IMR-90 (cell line): ENCODE measurements around the gene LINC00305. TPM values are rescaled to one million over a fixed set of nuclear protein-coding genes. Genes with fewer than 3 reads are reported as not detected.

Experiments used
- ATAC-seq: fragments of 200-7000 bp; cut with Tn5 transposase; 2 replicates; pipeline ENCODE4 v1.9.1; 2020; ENCODE audit warnings: low read depth, mild to moderate bottlenecking, moderate library complexity
- BruUV-seq: library from RNA; stranded (reverse); fragments of 400-500 nt; replicated peaks from 2 replicates; lab custom pipeline; 2021; lab: Mats Ljungman, UMichigan
- CTCF ChIA-PET: fragments of 300-600 bp; formaldehyde crosslinking; extraction: SDS; loops from one replicate; lab custom pipeline; 2021; ENCODE audit warnings: antibody characterized with exemption; lab: Yijun Ruan, JAX
- POLR2A ChIA-PET: fragments of 300-600 bp; sonication (Branson Sonifier 250); formaldehyde crosslinking; loops from one replicate; lab custom pipeline; 2022; ENCODE audit warnings: antibody characterized with exemption; ENCODE audit not compliant: unreplicated experiment; lab: Charles Lee
- DNase-seq: peaks from one replicate; pipeline ENCODE4 v3.0.0; 2013
- H2AFZ ChIP-seq: replicated peaks from 2 replicates; pipeline ENCODE3; 2013; ENCODE audit warnings: low read length, mild to moderate bottlenecking; ENCODE audit not compliant: poor library complexity
- H2AK5ac ChIP-seq: 2 replicates; pipeline ENCODE4 v1.6.1; 2013; ENCODE audit warnings: low read depth, low read length, inconsistent platforms
- H2AK9ac ChIP-seq: replicated peaks from 2 replicates; pipeline ENCODE3; 2013; ENCODE audit warnings: mild to moderate bottlenecking, low read depth, low read length, moderate library complexity; ENCODE audit not compliant: poor library complexity
- H2BK120ac ChIP-seq: 2 replicates; pipeline ENCODE4 v1.6.1; 2013; ENCODE audit warnings: low read depth, low read length, inconsistent platforms
- H2BK15ac ChIP-seq: 3 replicates; pipeline ENCODE4 v1.6.1; 2013; ENCODE audit warnings: low read depth, low read length, inconsistent platforms
- H2BK20ac ChIP-seq: 2 replicates; pipeline ENCODE4 v1.6.1; 2013; ENCODE audit warnings: low read depth, mild to moderate bottlenecking, inconsistent platforms, low read length, moderate library complexity
- H2BK5ac ChIP-seq: 2 replicates; pipeline ENCODE4 v1.6.1; 2013; ENCODE audit warnings: mild to moderate bottlenecking, low read depth, low read length, inconsistent platforms; ENCODE audit not compliant: poor library complexity, severe bottlenecking
- H3K14ac ChIP-seq: replicated peaks from 2 replicates; pipeline ENCODE4 v1.6.1; 2013; ENCODE audit warnings: low read depth, low read length, inconsistent platforms
- H3K18ac ChIP-seq: 2 replicates; pipeline ENCODE4 v1.6.1; 2013; ENCODE audit warnings: low read depth, low read length, control low read depth
- H3K23ac ChIP-seq: 2 replicates; pipeline ENCODE4 v1.6.1; 2013; ENCODE audit warnings: low read depth, low read length, inconsistent platforms
- H3K27ac ChIP-seq: 2 replicates; pipeline ENCODE4 v1.5.1; 2013; ENCODE audit warnings: mild to moderate bottlenecking, control low read depth, low read length; ENCODE audit not compliant: insufficient read depth
- H3K27me3 ChIP-seq: 2 replicates; pipeline ENCODE4 v1.6.1; 2013; ENCODE audit warnings: low read length; ENCODE audit not compliant: control insufficient read depth, insufficient read depth
- H3K36me3 ChIP-seq: 2 replicates; pipeline ENCODE4 v1.6.1; 2013; ENCODE audit warnings: low read length, mixed read lengths; ENCODE audit not compliant: control insufficient read depth, insufficient read depth
- H3K4ac ChIP-seq: 2 replicates; pipeline ENCODE4 v1.6.1; 2013; ENCODE audit warnings: low read depth, low read length, inconsistent platforms
- H3K4me1 ChIP-seq: 2 replicates; pipeline ENCODE4 v1.6.1; 2013; ENCODE audit warnings: low read length, mixed read lengths; ENCODE audit not compliant: control insufficient read depth, insufficient read depth
- H3K4me2 ChIP-seq: 2 replicates; pipeline ENCODE4 v1.6.1; 2013; ENCODE audit warnings: low read depth, mild to moderate bottlenecking, control low read depth, low read length, moderate library complexity
- H3K4me3 ChIP-seq: 2 replicates; pipeline ENCODE4 v1.5.1; 2013; ENCODE audit warnings: low read depth, mild to moderate bottlenecking, control low read depth, low read length, moderate library complexity; ENCODE audit not compliant: insufficient read depth
- H3K56ac ChIP-seq: 2 replicates; pipeline ENCODE4 v1.6.1; 2013; ENCODE audit warnings: low read length, inconsistent platforms; ENCODE audit not compliant: insufficient read depth; ENCODE audit errors: extremely low read depth
- H3K79me1 ChIP-seq, 2 experiments: 2 replicates each; pipeline ENCODE4 v1.6.1; 2013; ENCODE audit warnings: low read length in 2 of 2, inconsistent platforms in 1 of 2, low read depth in 1 of 2
- H3K9ac ChIP-seq: 2 replicates; pipeline ENCODE4 v1.6.1; 2013; ENCODE audit warnings: low read depth, low read length, control low read depth
- H3K9me1 ChIP-seq: 2 replicates; pipeline ENCODE4 v1.6.1; 2013; ENCODE audit warnings: low read length, inconsistent platforms; ENCODE audit not compliant: insufficient read depth
- H3K9me3 ChIP-seq: 2 replicates; pipeline ENCODE4 v1.6.1; 2013; ENCODE audit warnings: low read length; ENCODE audit not compliant: control insufficient read depth, insufficient read depth
- H4K20me1 ChIP-seq: 2 replicates; pipeline ENCODE4 v1.6.1; 2013; ENCODE audit warnings: low read length, inconsistent platforms; ENCODE audit not compliant: insufficient read depth
- H4K5ac ChIP-seq: 2 replicates; pipeline ENCODE4 v1.6.1; 2013; ENCODE audit warnings: mild to moderate bottlenecking, low read depth, low read length, control low read depth
- H4K8ac ChIP-seq, 2 experiments: 2 replicates each; pipeline ENCODE4 v1.6.1; 2013; ENCODE audit warnings: low read depth in 2 of 2, low read length in 2 of 2, control low read depth in 1 of 2, inconsistent platforms in 1 of 2
- H4K91ac ChIP-seq: 2 replicates; pipeline ENCODE4 v1.6.1; 2013; ENCODE audit warnings: low read depth, low read length, inconsistent platforms; ENCODE audit not compliant: insufficient read depth
- BHLHE40 ChIP-seq: fragments of 150-350 bp; IDR thresholded peaks from 2 replicates; pipeline ENCODE4 v1.6.1; 2016; ENCODE audit warnings: mild to moderate bottlenecking, low read depth, low read length
- FOS ChIP-seq: fragments of 150-350 bp; IDR thresholded peaks from 2 replicates; pipeline ENCODE4 v1.6.1; 2016; ENCODE audit warnings: low read depth, low read length
- MAFK ChIP-seq: IDR thresholded peaks from 2 replicates; pipeline ENCODE4 v1.6.1; 2012; ENCODE audit warnings: low read depth, low read length, improper control_type of control experiment
- MXI1 ChIP-seq: IDR thresholded peaks from 2 replicates; pipeline ENCODE4 v1.6.1; 2012; ENCODE audit warnings: low read depth, mild to moderate bottlenecking, low read length, moderate library complexity, borderline replicate concordance
- NFE2L2 ChIP-seq: fragments of 150-350 bp; IDR thresholded peaks from 2 replicates; pipeline ENCODE4 v1.6.1; 2016; ENCODE audit warnings: low read depth, mild to moderate bottlenecking, low read length
- POLR2A ChIP-seq: IDR thresholded peaks from 2 replicates; pipeline ENCODE4 v1.6.1; 2012; ENCODE audit warnings: mild to moderate bottlenecking, low read depth, low read length
- RFX5 ChIP-seq: IDR thresholded peaks from 2 replicates; pipeline ENCODE4 v1.8.0; 2012; ENCODE audit warnings: low read depth, mild to moderate bottlenecking, low read length, moderate library complexity
- SMC3 ChIP-seq: fragments of 150-350 bp; IDR thresholded peaks from 2 replicates; pipeline ENCODE4 v1.6.1; 2016; ENCODE audit warnings: low read depth, mild to moderate bottlenecking, antibody characterized with exemption, low read length, moderate library complexity
- dilution Hi-C: fragments of 300-500 bp; cut with HindIII; formaldehyde crosslinking; loops from one replicate; pipeline ENCODE4 v1.14.3; 2018; ENCODE audit warnings: low sequenced_read_pairs; ENCODE audit not compliant: unreplicated experiment
- in situ Hi-C: fragments of 300-500 bp; cut with MboI; formaldehyde crosslinking; loops from 3 replicates; pipeline ENCODE4 v1.14.3; 2019; ENCODE audit warnings: low sequenced_read_pairs, inconsistent platforms, mixed read lengths
- intact Hi-C: fragments of 100-400 bp; cut with micrococcal nuclease; formaldehyde crosslinking; loops from 2 replicates; pipeline ENCODE4 v1.10.0; 2022
- polyA plus RNA-seq, 3 experiments: library from polyadenylated mRNA; depleted of rRNA; stranded (reverse); fragments of >200 nt; gene quantifications; 2 replicates each; pipeline ENCODE4 v1.2.3, GENCODE V29; 2012; ENCODE audit warnings: low replicate concordance in 1 of 3
- total RNA-seq: library from RNA; depleted of rRNA; stranded (reverse); fragments of >200 nt; gene quantifications from 2 replicates; pipeline ENCODE4 v1.2.3, GENCODE V29; 2012
- TF ChIP-seq, protein P1 (sequence below): fragments of 150-350 bp; IDR thresholded peaks from 2 replicates; pipeline ENCODE4 v1.6.1; 2017; ENCODE audit warnings: mild to moderate bottlenecking, antibody characterized with exemption, low read length, low read depth
- TF ChIP-seq, protein P2 (sequence below): fragments of 150-350 bp; IDR thresholded peaks from 2 replicates; pipeline ENCODE4 v1.6.1; 2016; ENCODE audit warnings: low read depth, mild to moderate bottlenecking, low read length, moderate library complexity, borderline replicate concordance
- TF ChIP-seq, protein P3 (sequence below): conservative IDR thresholded peaks from 2 replicates; pipeline ENCODE4 v1.5.1; 2012; ENCODE audit warnings: mild to moderate bottlenecking, low read depth, low read length, improper control_type of control experiment

LINC00305 gene
- total and polyA plus RNA-seq, 2 of the 4 experiments (the other 2 are of a cell fraction) = not detected

DNA sequence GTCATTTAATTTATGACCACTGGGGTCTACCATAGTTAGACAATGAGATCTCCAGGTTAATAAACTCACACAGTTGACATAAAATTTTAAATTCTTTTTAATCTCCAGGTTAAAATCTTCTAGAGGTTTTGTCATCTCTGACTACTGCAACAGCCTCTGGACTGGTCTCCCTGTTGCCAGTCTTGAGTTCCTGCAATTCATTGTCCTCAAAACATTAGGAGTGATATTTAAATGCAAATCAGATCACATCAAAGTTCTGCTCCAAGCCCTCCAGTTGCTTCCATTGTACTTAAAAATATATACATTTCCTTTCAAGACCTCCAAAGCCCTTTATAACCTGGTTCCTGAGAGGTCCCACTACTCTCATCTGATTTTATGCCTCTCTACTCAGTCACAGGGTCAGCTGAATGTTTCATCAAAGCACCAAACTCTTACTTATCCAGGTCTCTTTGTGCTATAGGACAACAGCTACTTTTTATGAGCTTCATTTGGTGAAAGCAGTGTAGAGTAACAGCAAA lies 18.6 kb upstream of the LINC00305 start:
- Histone ChIP-seq H2BK20ac (no peak overlapping the region), H3K18ac (no peak overlapping the region), H3K36me3 (no peaks in the 10 kb centered on the region), H2AK5ac (no peak overlapping the region), H2AFZ (no peak overlapping the region), H3K4me1 (no peaks in the 10 kb centered on the region), H4K20me1 (no peaks in the 10 kb centered on the region), H3K9ac (no peak overlapping the region), H2BK5ac (no peak overlapping the region), H3K23ac (no peak overlapping the region), H3K56ac (no peak overlapping the region), H3K79me1 (no peaks in the 10 kb centered on the region), H4K8ac (no peak overlapping the region), H2AK9ac (no peak overlapping the region), H3K27ac (no peak overlapping the region), H2BK120ac (no peak overlapping the region), H3K4me2 (no peak overlapping the region), H3K9me1 (no peaks in the 10 kb centered on the region), H3K4me3 (no peak overlapping the region), H4K5ac (no peak overlapping the region), H3K14ac (no peak overlapping the region), H3K9me3 (peaks cover 4% of the 10 kb centered on the region; the same call in 1 of the 2 replicates), H3K4ac (no peak overlapping the region), H3K27me3 (no peaks in the 10 kb centered on the region), H2BK15ac (no peak overlapping the region), H4K91ac (no peak overlapping the region)
- ChIA-PET CTCF (no interaction called here), POLR2A (no interaction called here)
- TF ChIP-seq, protein P1, sequence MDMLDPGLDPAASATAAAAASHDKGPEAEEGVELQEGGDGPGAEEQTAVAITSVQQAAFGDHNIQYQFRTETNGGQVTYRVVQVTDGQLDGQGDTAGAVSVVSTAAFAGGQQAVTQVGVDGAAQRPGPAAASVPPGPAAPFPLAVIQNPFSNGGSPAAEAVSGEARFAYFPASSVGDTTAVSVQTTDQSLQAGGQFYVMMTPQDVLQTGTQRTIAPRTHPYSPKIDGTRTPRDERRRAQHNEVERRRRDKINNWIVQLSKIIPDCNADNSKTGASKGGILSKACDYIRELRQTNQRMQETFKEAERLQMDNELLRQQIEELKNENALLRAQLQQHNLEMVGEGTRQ = no peak
- TF ChIP-seq SMC3 = no peak
- TF ChIP-seq RFX5 = no peak
- TF ChIP-seq POLR2A = no peak
- TF ChIP-seq FOS = no peak
- no peak for TF ChIP-seq NFE2L2
- no peak for TF ChIP-seq MXI1
- TF ChIP-seq, protein P2, sequence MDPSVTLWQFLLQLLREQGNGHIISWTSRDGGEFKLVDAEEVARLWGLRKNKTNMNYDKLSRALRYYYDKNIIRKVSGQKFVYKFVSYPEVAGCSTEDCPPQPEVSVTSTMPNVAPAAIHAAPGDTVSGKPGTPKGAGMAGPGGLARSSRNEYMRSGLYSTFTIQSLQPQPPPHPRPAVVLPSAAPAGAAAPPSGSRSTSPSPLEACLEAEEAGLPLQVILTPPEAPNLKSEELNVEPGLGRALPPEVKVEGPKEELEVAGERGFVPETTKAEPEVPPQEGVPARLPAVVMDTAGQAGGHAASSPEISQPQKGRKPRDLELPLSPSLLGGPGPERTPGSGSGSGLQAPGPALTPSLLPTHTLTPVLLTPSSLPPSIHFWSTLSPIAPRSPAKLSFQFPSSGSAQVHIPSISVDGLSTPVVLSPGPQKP = no peak
- TF ChIP-seq, protein P3, sequence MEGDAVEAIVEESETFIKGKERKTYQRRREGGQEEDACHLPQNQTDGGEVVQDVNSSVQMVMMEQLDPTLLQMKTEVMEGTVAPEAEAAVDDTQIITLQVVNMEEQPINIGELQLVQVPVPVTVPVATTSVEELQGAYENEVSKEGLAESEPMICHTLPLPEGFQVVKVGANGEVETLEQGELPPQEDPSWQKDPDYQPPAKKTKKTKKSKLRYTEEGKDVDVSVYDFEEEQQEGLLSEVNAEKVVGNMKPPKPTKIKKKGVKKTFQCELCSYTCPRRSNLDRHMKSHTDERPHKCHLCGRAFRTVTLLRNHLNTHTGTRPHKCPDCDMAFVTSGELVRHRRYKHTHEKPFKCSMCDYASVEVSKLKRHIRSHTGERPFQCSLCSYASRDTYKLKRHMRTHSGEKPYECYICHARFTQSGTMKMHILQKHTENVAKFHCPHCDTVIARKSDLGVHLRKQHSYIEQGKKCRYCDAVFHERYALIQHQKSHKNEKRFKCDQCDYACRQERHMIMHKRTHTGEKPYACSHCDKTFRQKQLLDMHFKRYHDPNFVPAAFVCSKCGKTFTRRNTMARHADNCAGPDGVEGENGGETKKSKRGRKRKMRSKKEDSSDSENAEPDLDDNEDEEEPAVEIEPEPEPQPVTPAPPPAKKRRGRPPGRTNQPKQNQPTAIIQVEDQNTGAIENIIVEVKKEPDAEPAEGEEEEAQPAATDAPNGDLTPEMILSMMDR = no peak
- TF ChIP-seq MAFK = no peak
- TF ChIP-seq BHLHE40 = no peak
- BruUV-seq = no TSS peak
- ATAC-seq (no peak), DNase-seq (no peak)
- in situ Hi-C loops (no loop called here), intact Hi-C loops (no loop called here), dilution Hi-C loops (no loop called here)
